Osteoblast (primary cell): ENCODE results near the gene APBA2. TPM values are rescaled to one million over a fixed set of nuclear protein-coding genes. Genes with fewer than 3 reads are reported as not detected.

Experiments used
- DNase-seq: peaks from one replicate; pipeline ENCODE4 v3.0.0; 2011; ENCODE audit warnings: low spot score, mixed read lengths; ENCODE audit not compliant: insufficient read length; ENCODE audit errors: missing footprints
- H2AFZ ChIP-seq: 2 replicates; pipeline ENCODE4 v1.6.0; 2011; ENCODE audit warnings: mild to moderate bottlenecking, low read length
- H3K27ac ChIP-seq: 2 replicates; pipeline ENCODE4 v1.5.1; 2011; ENCODE audit warnings: mild to moderate bottlenecking, low read depth, low read length, moderate library complexity
- H3K27me3 ChIP-seq: 2 replicates; pipeline ENCODE4 v1.6.0; 2012; ENCODE audit warnings: mild to moderate bottlenecking, control low read depth, inconsistent platforms, low read length, moderate library complexity; ENCODE audit not compliant: insufficient read depth
- H3K36me3 ChIP-seq: 2 replicates; pipeline ENCODE4 v1.5.1; 2011; ENCODE audit warnings: mild to moderate bottlenecking, low read length, control low read depth, moderate library complexity; ENCODE audit not compliant: insufficient read depth
- H3K4me1 ChIP-seq: 2 replicates; pipeline ENCODE4 v1.5.1; 2011; ENCODE audit warnings: mild to moderate bottlenecking, low read length, control low read depth, moderate library complexity; ENCODE audit not compliant: insufficient read depth
- H3K4me2 ChIP-seq: 2 replicates; pipeline ENCODE4 v1.6.0; 2011; ENCODE audit warnings: mild to moderate bottlenecking, low read length; ENCODE audit not compliant: insufficient read depth
- H3K4me3 ChIP-seq: fragments of 200-600 bp; sonication (generic); 3 replicates; pipeline ENCODE4 v1.5.1; 2012; ENCODE audit warnings: mild to moderate bottlenecking, low read length, inconsistent platforms; ENCODE audit not compliant: insufficient read depth
- H3K79me2 ChIP-seq: 2 replicates; pipeline ENCODE4 v1.6.0; 2012; ENCODE audit warnings: mild to moderate bottlenecking, low read length, control low read depth, inconsistent platforms; ENCODE audit not compliant: insufficient read depth
- H3K9me3 ChIP-seq: 2 replicates; pipeline ENCODE4 v1.5.1; 2011; ENCODE audit warnings: low read depth, low read length, control low read depth
- H4K20me1 ChIP-seq: 2 replicates; pipeline ENCODE4 v1.6.0; 2012; ENCODE audit warnings: mild to moderate bottlenecking, low read length, control low read depth; ENCODE audit not compliant: insufficient read depth
- CTCF ChIP-seq: IDR thresholded peaks from 2 replicates; pipeline ENCODE4 v1.5.1; 2011; ENCODE audit warnings: mild to moderate bottlenecking, low read depth, low read length, moderate library complexity; ENCODE audit errors: extremely low read depth
- total RNA-seq: library from RNA; depleted of rRNA; stranded (reverse); fragments of >200 nt; gene quantifications from 2 replicates; pipeline ENCODE4 v1.2.3, GENCODE V29; 2012

APBA2 gene
- total RNA-seq, 1 donor, result 6.2 TPM

DNA sequence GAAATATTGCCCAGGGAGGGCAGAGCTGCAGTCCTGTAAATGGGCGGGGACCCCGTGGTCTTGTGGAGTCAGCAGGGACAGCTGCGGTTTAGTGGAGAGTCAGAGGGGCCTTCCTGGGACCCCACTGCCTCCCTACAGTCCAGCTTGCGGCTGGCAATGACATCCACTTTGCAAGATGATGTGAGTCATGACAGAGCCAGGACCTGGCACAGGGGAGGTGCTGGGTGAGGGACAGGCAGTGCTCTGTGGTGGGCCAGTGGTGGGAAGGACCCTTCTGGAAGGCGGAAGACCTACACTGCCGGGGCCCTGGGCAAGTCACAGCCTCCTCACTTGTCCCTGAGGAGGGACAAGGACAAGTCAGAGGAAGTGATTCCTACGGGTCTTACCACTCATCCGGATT is 17.8 kb downstream of the APBA2 start:
- Histone ChIP-seq H4K20me1 (no peaks in the 10 kb centered on the region), H3K79me2 (no peaks in the 10 kb centered on the region), H3K27ac (no peak overlapping the region), H3K4me2 (no peak overlapping the region), H3K4me1 (no peaks in the 10 kb centered on the region), H3K4me3 (no peak overlapping the region), H3K36me3 (no peaks in the 10 kb centered on the region), H3K27me3 (no peaks in the 10 kb centered on the region), H3K9me3 (no peaks in the 10 kb centered on the region), H2AFZ (no peak overlapping the region)
- TF ChIP-seq CTCF, result no peak
- DNase-seq, result no peak

DNA sequence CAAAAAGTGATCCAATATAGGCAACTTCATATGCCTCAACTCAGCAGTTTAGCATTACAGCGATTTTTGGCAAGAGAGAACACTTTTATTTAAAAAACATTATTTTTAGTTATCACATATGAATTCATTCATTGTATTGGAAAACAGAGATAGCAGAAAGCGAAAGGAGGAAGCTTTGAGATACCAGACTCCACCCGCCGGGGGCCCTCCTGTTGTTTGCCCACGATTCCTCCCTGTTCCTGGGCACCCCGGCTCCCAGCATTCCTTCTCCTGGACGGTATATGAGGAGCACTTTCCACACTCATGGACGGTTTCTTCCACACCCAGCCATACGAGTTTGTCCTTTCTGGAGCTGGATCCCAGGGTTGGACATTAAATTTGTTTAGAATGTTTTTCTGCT is 18.2 kb downstream of the APBA2 start:
- Histone ChIP-seq H3K36me3 (no peaks in the 10 kb centered on the region), H3K27ac (no peak overlapping the region), H3K4me1 (no peaks in the 10 kb centered on the region), H3K27me3 (no peaks in the 10 kb centered on the region), H3K4me2 (no peak overlapping the region), H2AFZ (no peak overlapping the region), H3K9me3 (no peaks in the 10 kb centered on the region), H3K79me2 (no peaks in the 10 kb centered on the region), H4K20me1 (no peaks in the 10 kb centered on the region), H3K4me3 (no peak overlapping the region)
- DNase-seq, result no peak
- no peak for TF ChIP-seq CTCF

DNA sequence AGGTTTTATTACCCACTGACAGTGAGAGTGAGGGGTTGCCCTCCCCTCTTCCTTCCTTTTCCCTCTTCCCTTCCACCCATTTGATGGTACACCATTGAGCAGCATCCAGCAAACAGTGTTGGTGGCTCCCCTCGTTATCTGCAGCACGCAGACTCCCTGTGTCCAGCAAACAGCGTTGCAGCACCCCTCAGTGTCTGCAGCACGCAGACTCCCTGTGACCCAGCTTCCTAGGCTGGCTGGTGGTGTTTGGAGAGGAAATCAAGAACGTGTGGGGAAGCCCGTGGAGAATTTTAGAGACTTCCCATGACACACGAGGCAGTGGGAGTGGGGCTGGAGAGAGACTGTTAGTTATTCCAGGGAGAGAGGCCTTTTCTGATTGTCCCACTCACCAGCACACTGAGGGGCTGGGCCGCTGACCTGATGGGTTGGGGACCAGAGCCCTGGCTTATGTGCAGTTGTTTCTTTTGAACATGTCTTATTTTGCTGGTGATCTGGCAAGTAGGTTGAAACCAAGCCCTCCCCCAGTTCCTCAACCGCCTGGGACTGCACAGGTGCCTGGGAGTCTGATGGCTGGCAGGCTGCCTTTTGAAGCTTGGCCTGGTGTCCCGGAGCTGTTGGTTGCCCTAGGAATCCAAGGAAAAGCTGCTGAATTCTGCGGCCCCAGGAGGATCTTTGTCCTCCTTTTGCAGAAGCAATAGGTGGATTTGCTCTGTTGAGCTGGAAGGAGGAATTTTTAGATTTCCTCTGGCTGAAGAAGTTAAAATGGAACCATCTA is 19.0 kb downstream of the APBA2 start:
- Histone ChIP-seq H3K4me1 (no peaks in the 10 kb centered on the region), H2AFZ (no peak overlapping the region), H3K36me3 (no peaks in the 10 kb centered on the region), H3K4me2 (no peak overlapping the region), H4K20me1 (no peaks in the 10 kb centered on the region), H3K9me3 (no peaks in the 10 kb centered on the region), H3K27ac (no peak overlapping the region), H3K27me3 (no peaks in the 10 kb centered on the region), H3K79me2 (no peaks in the 10 kb centered on the region), H3K4me3 (no peak overlapping the region)
- no peak for DNase-seq
- no peak for TF ChIP-seq CTCF

- no peaks in the 10 kb centered on the region for H3K79me2 ChIP-seq
- H3K27me3 ChIP-seq, result no peaks in the 10 kb centered on the region
- H3K27ac ChIP-seq, result no peak overlapping the region
- H2AFZ ChIP-seq, result no peak overlapping the region
- H3K4me1 ChIP-seq, result no peaks in the 10 kb centered on the region
- H3K4me3 ChIP-seq, result no peak overlapping the region
- H3K9me3 ChIP-seq, result no peaks in the 10 kb centered on the region
- no peak for DNase-seq
- no peak for TF ChIP-seq CTCF
- no peaks in the 10 kb centered on the region for H4K20me1 ChIP-seq
- H3K36me3 ChIP-seq, result no peaks in the 10 kb centered on the region
- no peak overlapping the region for H3K4me2 ChIP-seq
Observed at GRCh38 chr15:28907338-28907960, 21.7 kb downstream of the APBA2 start.
